HG03565 (cell line): ENCODE measurements around the gene ITPR1.

Experiments
- ATAC-seq: cut with Tn5 transposase; IDR thresholded peaks from one replicate; pipeline ENCODE4 v1.9.1; 2021; ENCODE audit warnings: mild to moderate bottlenecking, moderate library complexity; ENCODE audit not compliant: unreplicated experiment

Gene ITPR1

GRCh38 chr3:4865714-4866113, 372.6 kb downstream of the ITPR1 start:
- ATAC-seq, result no peak

- ATAC-seq, result no peak
Observed at GRCh38 chr3:4866866-4867265, 373.7 kb downstream of the ITPR1 start.

- no peak for ATAC-seq
Observed at GRCh38 chr3:4877173-4877787, 384.1 kb downstream of the ITPR1 start.

- ATAC-seq, result no peak
Observed at GRCh38 chr3:4880850-4881249, 387.7 kb downstream of the ITPR1 start.

GRCh38 chr3:4882548-4882947, 389.4 kb downstream of the ITPR1 start:
- ATAC-seq, result no peak

- no peak for ATAC-seq
Observed at GRCh38 chr3:4883011-4883410, 389.9 kb downstream of the ITPR1 start.

GRCh38 chr3:4884888-4885287, 391.7 kb downstream of the ITPR1 start:
- no peak for ATAC-seq

GRCh38 chr3:4885316-4885715, 392.2 kb downstream of the ITPR1 start:
- no peak for ATAC-seq

- ATAC-seq, result no peak
Observed at GRCh38 chr3:4886448-4886847, 393.3 kb downstream of the ITPR1 start.

GRCh38 chr3:4887177-4887576, 394.0 kb downstream of the ITPR1 start:
- no peak for ATAC-seq

- ATAC-seq, result peak; percentile 90
Observed at GRCh38 chr3:4888913-4889846, 396.0 kb downstream of the ITPR1 start.

- ATAC-seq, result no peak
Observed at GRCh38 chr3:4889896-4890295, 396.7 kb downstream of the ITPR1 start.

- ATAC-seq, result no peak
Observed at GRCh38 chr3:4894891-4895530, 401.9 kb downstream of the ITPR1 start.

- ATAC-seq, result no peak
Observed at GRCh38 chr3:4895838-4896237, 402.7 kb downstream of the ITPR1 start.
